Stimulated activated CD4-positive, alpha-beta T cell treated with anti-CD3 and anti-CD28 coated beads, TNF-alpha, amount 100 ng/mL, for 48 hours (primary cell): ENCODE results near the gene TAB3.

Experiments
- DNase-seq, 3 donors: peaks; one replicate each; pipeline ENCODE4 v3.0.0-alpha.2; 2020; ENCODE audit warnings: low read depth in 3 of 3

Gene TAB3, protein sequence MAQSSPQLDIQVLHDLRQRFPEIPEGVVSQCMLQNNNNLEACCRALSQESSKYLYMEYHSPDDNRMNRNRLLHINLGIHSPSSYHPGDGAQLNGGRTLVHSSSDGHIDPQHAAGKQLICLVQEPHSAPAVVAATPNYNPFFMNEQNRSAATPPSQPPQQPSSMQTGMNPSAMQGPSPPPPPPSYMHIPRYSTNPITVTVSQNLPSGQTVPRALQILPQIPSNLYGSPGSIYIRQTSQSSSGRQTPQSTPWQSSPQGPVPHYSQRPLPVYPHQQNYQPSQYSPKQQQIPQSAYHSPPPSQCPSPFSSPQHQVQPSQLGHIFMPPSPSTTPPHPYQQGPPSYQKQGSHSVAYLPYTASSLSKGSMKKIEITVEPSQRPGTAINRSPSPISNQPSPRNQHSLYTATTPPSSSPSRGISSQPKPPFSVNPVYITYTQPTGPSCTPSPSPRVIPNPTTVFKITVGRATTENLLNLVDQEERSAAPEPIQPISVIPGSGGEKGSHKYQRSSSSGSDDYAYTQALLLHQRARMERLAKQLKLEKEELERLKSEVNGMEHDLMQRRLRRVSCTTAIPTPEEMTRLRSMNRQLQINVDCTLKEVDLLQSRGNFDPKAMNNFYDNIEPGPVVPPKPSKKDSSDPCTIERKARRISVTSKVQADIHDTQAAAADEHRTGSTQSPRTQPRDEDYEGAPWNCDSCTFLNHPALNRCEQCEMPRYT

DNA sequence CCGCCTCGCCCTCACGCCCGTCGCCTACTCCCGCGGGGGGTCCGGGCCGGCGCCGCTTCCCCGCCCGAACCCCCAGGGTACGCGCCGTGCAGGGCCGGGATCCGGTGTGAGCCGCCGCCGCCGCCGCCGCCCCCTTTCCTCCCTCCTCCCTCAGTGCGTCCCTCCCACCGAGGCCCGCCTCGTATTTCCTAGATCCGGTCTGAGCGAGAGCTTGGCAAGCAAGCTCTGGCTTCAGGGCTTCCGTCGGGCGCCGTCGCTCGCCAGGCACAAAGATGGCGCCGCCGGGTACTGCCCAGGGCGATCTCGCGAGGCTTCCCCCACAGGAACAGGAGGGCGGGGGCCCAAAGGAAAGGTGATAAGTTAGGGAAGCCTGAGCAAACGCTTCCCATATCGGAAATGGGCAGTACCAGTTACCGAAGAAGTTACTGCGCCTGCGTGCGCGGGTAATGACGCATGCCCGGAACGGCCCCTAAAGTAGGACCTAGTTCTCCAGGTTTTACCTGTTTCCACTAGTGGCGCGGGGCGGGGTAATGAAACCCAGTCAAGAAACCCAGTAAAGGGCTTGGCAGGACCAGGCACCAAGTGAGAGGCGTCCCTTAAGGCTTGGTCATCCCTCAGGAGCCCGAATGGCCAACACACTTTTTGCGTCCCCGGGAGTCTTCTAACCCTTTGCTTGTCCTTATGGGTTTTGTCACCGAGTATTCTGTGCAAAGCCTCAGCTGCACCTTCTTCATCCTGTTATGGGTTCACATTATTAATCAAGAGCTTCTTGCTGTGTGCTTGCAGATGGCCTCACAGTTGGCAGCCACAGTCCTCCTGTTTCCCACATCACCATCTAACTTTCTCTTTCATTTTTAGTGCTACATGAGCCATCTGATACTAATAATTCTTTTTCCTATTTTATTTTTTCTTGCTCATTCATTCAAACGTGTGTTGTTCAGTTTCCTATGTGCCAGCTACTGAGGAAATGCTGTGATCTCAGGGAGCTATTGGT, at the start of gene TAB3:
TAB3 (minus strand) TSS at position 108 of the 994 bp plus-strand sequence. CDS start 29,666 bp downstream, outside the sequence.
- peak; percentile 72 to 88 (median 82) for DNase-seq

DNA sequence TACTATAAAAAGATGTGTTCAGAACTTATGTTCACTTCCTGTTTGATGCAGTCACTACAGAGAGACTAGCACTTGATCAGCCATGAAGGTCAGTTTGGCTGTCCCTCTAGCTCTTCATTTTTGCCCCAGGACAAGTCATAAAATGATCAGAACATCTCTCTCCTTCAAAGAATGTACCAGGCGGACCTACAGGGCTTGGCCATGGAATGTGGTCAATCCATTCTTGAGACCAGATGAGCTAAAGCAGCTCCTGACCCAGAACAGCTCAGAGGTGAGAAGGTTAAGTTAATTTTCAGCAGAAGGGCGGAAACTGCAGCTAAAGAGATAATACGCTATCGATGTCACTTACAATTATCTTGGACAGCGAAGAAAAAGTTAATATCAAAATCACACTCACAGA, 49.2 kb upstream of the TAB3 start:
- DNase-seq, result no peak

DNA sequence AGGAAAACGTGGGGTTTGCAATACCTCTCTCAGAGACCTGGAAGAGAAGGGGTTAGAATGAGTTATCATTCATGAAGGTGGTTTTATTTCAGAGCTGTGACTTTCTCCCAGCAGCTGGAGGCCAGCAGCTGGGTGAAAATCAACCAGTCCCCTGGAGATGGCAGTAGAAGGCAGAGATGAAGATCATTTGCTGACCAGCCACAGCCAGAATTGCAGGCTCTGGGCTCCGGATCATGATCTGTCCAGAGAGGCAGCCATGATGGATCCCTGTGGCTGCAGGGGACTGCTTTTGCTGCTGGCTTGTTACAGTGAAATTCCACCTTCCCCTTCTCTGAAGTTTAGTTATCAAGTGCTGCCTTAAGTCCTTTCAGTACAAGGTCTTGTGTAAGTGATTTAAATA, 46.9 kb upstream of the TAB3 start:
- no peak for DNase-seq

DNA sequence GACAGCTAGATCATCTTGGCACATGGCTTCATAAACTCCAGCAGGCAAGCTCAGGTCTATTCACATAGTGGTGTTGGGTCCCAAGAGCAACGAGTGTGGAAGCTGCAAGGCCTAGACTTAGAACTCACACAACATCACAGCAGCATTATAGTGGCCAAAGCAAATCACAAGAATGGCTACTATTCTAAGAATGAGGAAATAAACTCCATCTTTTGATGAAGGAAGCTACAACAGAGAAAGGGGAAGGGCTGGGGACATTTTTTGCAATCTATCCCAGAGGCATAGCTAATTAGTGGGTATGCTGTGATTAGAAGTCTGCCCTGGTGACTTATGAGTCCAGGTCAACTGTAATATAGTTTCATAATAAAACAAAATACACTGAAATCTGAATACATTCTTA, 42.9 kb upstream of the TAB3 start:
- DNase-seq, result no peak

DNA sequence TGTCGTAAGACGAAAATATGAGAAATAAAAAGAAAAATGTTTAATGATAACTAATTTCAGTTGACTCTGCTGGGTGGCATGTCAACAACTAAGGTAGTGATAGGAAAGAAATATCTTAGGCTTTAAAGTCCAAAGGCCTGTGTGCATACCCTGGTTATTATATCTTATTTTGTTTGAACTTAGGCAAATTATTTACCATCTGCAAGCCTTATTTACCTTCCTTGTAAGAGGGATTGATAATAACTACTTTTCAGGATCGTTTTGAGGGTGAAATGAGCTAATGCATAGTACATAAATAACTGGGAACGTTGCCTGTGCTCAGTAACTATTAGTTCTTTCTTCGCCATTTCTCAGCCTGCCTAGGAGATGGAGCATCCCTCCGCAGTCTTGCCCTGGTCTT, 41.6 kb upstream of the TAB3 start:
- no peak for DNase-seq

DNA sequence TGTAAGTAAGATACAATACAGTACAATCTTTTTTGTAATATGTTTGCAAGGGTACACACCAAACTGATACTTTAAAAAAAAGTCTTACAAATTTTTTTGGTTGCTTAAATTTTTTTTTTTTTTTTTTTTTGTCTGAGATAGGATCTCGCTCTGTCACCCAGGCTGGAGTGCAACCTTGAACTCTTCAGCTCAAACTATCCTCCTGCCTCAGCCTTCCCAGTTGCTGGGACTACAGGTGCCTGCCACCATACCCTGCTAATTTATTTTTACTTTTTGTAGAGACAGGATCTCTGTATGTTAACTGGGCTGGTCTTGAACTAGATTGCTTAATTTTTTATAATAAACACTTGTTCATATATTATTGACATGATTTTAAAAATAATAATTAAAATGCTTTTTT, 41.1 kb upstream of the TAB3 start:
- no peak for DNase-seq

DNA sequence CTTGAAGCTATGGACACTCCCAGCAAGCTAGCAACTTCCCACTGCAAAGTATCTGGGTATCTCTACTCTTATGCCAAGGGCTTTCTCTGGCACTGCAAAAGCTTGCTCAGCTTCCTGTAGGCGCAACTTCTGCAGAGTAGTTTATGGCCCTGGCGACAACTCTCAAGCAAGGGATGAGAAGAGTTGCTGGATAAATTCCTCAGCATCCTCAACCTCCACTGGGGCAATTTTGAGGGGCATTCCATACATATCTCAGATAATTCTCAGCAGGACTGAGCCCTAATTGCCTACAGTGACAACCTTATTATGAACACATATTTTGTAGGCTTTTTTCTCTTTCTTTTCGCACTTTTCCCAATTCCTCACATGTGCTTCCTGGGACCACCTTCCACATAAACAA, 31.2 kb upstream of the TAB3 start:
- DNase-seq, result no peak

DNA sequence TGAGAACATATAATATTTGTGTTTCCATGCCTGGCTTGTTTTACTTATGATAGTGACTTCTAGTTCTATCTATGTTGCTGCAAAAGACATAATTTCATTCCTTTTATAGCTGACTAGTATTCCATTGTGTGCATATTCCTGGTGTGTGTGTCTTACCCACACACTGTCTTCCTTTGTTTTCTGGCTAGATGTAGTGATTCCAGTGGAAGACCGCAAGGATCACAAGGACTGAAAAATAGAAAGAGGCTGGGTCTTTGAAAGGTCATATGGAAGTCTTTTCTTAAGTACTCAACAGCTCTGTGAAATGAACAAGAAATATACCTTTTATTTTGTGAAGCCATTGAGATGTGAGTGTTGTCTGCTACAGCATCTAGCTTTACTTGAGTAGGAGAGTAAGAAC, 29.4 kb upstream of the TAB3 start:
- no peak for DNase-seq

DNA sequence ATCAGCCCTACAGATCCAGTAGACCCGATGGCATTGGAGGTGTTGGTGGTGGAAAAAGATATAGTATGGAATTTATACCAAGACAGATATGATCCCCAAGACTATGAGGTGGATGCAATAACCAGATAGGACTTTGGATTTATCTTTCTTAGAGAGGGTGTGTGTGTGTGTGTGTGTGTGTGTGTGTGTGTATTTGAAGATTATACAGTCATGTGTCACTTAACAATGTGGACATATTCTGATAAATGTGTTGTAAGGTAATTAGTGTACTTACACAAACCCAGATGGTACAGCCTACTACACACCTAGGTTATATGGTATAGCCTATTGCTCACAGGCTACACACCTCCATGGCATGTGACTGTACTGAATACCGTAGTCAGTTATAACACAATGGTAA, 24.4 kb upstream of the TAB3 start:
- no peak for DNase-seq

DNA sequence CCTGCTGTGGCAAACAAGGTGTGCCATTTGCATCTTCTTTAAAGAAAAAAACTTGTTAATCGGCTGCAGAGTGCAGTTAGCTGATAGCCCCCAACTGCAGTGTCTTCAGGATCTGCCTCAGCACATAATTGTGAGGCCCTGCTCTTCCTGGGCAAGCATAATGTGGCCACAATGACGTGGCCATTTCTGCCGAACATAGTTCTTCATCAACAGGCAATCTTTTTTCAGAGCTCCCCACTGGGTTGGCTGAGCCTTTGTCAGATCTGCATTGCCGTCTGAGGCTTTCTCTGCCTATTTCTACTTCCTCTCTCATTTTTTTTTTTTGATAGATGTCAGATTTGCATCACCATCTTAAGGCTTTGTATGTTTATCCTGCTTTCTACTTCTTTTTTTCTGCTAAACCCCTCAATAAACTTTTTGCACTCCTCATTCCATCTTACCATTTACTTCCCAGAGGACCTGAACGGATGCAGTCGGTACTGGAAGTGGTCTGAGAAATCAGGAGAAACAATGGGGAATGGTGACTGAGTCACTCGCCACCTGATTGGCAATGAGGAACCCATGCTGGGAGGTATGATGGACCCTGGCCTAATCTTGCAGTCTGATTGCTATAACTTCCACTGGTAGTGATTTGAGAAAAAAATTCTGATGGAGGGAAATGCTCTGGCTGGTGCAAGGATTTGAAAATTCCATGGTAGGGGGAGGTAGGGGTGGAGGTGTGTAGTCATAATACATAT, 21.2 kb upstream of the TAB3 start:
- DNase-seq, result no peak

DNA sequence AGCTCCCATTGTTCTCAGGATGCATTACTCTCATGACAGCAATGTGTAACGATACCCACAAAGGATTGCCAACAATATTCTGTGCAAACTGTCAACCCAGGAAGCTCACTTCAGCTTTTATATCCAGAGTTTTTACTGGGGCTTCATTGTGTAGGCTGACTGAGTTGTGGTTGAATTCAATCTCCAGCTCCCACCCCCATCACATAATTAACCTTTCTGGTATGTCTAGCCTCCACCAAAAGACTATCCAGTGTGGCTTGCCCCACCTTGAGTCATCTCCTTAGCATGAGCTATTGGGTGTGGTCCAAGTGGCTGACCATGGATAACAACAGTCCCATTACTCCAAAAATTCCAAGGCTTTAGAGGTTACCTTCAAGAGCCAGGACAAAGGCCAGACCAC, 17.7 kb upstream of the TAB3 start:
- no peak for DNase-seq

DNA sequence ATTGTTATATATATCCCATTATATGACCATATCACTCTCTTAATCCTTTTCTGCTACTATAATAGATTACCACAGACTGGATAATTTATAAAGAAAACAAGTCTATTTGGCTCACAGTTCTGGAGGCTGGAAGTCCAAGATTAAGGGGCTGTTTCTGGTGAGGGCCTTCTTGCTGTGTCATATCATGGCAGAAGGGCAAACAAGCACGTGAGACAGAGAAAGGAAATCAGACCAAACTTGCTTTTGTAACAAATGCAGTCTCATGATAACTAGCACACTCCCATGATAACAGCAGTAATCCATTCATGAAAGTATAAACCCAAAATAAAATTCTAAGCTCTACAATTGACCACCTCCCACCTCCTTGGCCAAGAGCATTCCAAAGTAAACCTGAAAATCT, 16.3 kb upstream of the TAB3 start:
- DNase-seq, result no peak

DNA sequence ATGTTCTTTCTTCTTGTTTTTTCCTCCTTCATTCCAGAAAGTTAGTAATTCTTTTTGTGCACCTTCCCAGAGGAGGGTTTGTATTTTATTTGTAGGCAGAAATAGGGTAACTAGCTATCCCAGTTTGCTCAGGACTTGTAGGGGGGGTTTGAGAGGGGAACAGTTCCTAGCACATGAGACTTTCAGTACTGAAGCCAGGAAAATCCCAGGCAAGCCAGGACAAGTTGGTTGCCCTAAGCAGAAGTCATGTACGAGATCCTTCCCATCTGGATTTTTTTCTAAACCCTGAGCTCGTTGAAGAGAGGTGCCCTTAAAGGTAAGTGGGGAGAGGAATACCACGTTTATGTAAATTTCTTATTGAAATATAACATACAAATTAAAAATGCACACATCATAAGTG, 15.6 kb upstream of the TAB3 start:
- no peak for DNase-seq

DNA sequence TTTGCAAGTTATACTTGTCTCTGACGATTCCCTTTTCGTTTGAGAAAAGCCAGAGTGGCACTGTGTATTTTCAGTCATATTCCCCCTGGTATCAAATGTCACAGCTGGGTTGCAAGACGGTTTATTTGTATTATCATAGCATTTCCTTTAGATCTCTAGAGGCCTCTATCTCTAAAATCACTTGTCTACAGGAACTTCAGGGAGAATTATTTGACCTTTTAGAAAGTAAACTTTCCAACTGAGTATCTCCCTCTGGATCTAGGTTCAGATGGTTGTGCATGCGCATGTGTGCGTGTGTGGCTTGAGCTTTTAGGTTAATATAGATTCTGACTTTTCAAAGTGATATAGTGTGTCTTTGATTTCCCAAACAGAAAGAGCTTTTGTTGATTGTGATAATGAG, 15.1 kb upstream of the TAB3 start:
- DNase-seq, result no peak

DNA sequence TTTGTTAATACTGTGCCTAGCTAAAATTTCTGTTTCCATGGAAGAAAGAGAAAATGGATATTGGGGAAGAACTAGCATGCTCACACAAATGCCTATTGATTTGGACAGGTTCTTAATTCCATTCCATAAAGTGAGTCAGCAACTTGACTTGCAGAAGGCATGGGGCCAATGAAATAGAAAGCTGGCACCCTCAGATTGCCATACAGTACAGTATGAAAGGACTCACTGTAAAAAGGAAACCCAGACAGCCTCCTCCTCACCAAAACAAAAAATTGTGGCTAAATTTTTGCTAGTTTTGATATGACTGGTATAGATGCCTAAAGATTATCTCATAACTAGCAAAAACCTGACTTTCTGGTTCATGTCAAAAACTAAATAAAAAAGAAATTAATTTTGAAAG, 11.2 kb upstream of the TAB3 start:
- no peak for DNase-seq

DNA sequence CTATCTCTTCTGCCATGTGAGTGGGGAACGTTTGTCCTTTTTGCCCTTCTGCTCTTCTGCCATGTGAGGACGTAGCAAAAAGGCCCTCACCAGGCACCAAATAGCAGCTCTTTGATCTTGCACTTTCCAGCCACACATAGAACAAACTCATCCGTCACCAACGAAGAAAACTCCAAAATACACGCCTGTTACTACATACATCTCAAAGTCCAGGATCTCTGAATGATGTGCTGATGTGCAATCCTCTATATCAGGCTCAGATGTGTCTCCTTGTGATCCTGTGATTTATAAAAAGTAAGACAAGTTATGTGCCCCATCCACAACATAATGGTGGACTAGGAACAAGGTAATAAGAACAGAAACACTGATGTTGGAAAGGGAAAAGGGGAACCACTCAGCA, 9.8 kb upstream of the TAB3 start:
- DNase-seq, result no peak

DNA sequence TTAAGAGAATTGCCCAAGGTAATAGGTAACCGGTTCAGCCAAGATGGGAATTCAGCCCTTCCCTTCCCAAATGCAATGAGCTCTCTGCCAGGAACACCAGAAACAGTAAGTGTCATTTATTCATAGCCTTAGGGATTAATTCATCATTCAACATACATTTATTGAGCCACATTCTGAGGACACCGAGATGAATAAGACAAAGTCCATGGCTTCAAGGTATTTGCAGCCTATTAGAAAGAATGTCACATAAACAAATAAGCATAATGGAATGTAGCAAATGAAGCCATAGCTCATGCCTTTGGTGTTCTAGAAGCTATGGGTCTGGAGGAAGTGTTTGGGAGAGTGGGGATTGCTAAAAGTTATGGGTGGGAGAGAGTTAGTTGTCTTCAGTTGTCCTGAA, 6.3 kb upstream of the TAB3 start:
- DNase-seq, result no peak

DNA sequence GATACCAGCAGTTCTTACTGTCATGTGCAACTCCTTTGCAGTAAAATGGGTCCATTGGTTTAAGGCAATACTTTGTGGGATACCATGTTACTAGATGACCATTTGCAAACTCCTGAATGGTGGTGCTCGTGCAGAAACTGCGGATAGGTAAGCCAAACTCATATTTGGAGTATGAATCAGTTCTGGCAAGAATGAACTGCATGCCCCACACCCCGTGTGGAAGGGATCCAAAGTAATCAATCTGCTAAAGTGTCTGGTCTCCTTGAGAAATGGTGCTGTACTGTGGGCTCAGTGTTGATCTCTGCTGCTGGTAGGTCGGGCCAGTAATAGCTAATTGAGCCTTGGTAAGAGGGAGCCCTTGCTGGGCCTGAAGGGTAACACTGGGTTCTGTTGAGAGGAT, 4.2 kb upstream of the TAB3 start:
- DNase-seq, result no peak

DNA sequence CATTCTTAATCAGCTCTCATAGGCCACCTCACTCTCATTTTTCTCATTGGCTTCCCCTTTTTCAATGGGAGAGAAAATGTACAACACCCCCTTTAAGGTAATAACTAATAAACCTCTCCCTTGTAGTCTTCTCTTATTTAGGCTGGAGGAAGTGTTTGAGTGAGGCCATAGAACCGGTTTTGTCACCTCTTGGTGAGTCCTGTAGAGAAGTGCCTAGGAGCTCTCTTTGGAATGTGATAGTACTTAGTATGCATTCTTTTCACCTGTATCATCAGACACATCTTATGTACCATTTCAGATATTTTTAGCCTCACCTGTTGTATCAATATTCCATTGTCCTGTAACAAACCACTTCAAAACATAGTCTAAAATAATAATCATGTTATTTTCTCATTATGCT, 3.5 kb upstream of the TAB3 start:
- DNase-seq, result no peak

DNA sequence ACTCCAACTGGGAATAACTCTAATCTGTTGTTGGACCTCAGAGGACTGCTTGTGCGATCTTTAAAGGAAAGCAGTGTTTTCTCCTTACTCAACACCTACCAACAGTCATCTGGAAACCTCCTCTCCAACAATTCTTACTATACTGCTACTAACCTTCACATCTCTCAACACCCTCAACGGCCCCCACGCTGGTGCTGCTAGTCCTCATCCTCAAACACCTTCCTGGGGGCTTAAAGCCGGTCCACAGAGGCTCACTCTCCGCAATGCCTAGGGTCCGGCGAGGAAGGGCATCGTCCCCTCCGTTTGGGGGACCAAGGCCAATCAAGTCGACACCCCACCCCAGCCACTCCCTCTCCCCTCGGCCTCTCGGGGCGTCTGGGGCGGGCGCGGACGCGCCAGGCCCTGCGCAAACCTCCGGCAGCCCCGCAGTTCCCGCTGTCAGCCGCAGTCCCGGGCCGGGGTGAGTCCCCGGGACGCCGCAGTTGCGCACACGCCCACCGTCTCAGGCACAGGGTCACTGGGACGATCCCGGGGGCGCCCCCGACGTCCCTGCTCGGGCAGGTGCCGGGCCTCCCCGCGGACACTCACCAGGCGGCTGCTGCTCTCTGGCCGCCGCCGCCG, 418 bp downstream of the TAB3 start:
- peak in 1 of 3 donors; percentile 1 for DNase-seq

DNA sequence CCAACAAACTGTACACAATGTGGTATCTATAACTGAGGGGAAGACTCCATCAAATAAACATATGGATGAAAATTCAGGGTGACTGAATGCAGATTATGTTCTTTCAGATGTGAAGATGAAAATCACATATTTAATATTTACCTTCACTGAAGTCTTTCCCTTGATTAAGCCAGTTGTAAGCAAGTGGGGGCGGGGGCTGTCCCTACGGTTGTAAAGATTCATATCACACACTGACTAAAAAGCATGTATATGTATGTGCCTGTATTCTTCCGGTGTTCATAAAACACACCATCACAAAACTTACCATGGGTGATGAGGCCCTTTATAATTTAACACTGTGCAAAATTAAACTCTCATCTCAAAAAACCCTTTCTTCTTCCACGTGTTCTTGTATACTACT, 1.3 kb downstream of the TAB3 start:
- DNase-seq, result peak; percentile 16 to 53 (median 25)
